Mesenchymal stem cell (in vitro differentiated cells and primary cell): Measurements from ENCODE around the gene CAMTA1.

ENCODE experiments used
- DNase-seq: peaks from one replicate; pipeline ENCODE4 v3.0.0-alpha.2; 2013
- H2AFZ ChIP-seq: one replicate; pipeline ENCODE4 v1.6.1; 2013; ENCODE audit warnings: low read depth, mild to moderate bottlenecking, control low read depth, inconsistent platforms, low read length, moderate library complexity
- H2AK5ac ChIP-seq: 2 replicates; pipeline ENCODE4 v1.6.1; 2013; ENCODE audit warnings: low read length, moderate library complexity, mild to moderate bottlenecking, inconsistent platforms; ENCODE audit not compliant: severe bottlenecking
- H2BK120ac ChIP-seq: one replicate; pipeline ENCODE4 v1.6.1; 2013; ENCODE audit warnings: low read depth, mild to moderate bottlenecking, inconsistent platforms, low read length, moderate library complexity
- H2BK12ac ChIP-seq, 2 experiments: one replicate each; pipeline ENCODE4 v1.6.1; 2013; ENCODE audit warnings: inconsistent platforms in 2 of 2, low read length in 2 of 2, mild to moderate bottlenecking in 2 of 2, moderate library complexity in 2 of 2, control low read depth in 1 of 2
- H2BK15ac ChIP-seq: one replicate; pipeline ENCODE4 v1.6.1; 2013; ENCODE audit warnings: mild to moderate bottlenecking, low read depth, inconsistent platforms; ENCODE audit not compliant: poor library complexity, severe bottlenecking
- H2BK5ac ChIP-seq: 2 replicates; pipeline ENCODE4 v1.6.1; 2013; ENCODE audit warnings: low read depth, mild to moderate bottlenecking, low read length, control low read depth, inconsistent platforms; ENCODE audit not compliant: poor library complexity, severe bottlenecking
- H3K14ac ChIP-seq, 2 experiments: one replicate each; pipeline ENCODE4 v1.6.1; 2013; ENCODE audit warnings: inconsistent platforms in 2 of 2, low read length in 2 of 2, control low read depth in 1 of 2, mild to moderate bottlenecking in 1 of 2, moderate library complexity in 1 of 2
- H3K18ac ChIP-seq, 2 experiments: one replicate each; pipeline ENCODE4 v1.6.1; 2013; ENCODE audit warnings: inconsistent platforms in 2 of 2, low read length in 2 of 2, control low read depth in 1 of 2, low read depth in 1 of 2, mild to moderate bottlenecking in 1 of 2
- H3K23ac ChIP-seq, 2 experiments: one replicate each; pipeline ENCODE4 v1.6.1; 2013; ENCODE audit warnings: inconsistent platforms in 2 of 2, low read length in 2 of 2, mild to moderate bottlenecking in 2 of 2, moderate library complexity in 2 of 2, control low read depth in 1 of 2
- H3K27ac ChIP-seq: 2 replicates; pipeline ENCODE4 v1.5.1; 2013; ENCODE audit warnings: mild to moderate bottlenecking, moderate library complexity, low read length, control low read depth, inconsistent platforms; ENCODE audit not compliant: poor library complexity, severe bottlenecking
- H3K27me3 ChIP-seq, 2 experiments: 2 replicates each; pipeline versions ENCODE4 v1.6.1 to v1.7.0; 2013; ENCODE audit warnings: low read length in 2 of 2, mild to moderate bottlenecking in 2 of 2, moderate library complexity in 2 of 2, control low read depth in 1 of 2, inconsistent platforms in 1 of 2; ENCODE audit not compliant: control insufficient read depth in 1 of 2, insufficient read depth in 1 of 2
- H3K36me3 ChIP-seq, 2 experiments: 2 replicates each; pipeline versions ENCODE4 v1.6.1 to v1.7.0; 2013; ENCODE audit warnings: low read length in 2 of 2, control low read depth in 1 of 2, inconsistent platforms in 1 of 2, low read depth in 1 of 2, mild to moderate bottlenecking in 1 of 2; ENCODE audit not compliant: insufficient read depth in 2 of 2, control insufficient read depth in 1 of 2
- H3K4ac ChIP-seq, 2 experiments: one replicate each; pipeline ENCODE4 v1.6.1; 2013; ENCODE audit warnings: inconsistent platforms in 2 of 2, low read length in 2 of 2, mild to moderate bottlenecking in 2 of 2, moderate library complexity in 2 of 2, control low read depth in 1 of 2, low read depth in 1 of 2
- H3K4me1 ChIP-seq: 2 replicates; pipeline ENCODE4 v1.6.1; 2013; ENCODE audit warnings: low read depth, low read length, control low read depth; ENCODE audit not compliant: control insufficient read depth, insufficient read depth
- H3K4me2 ChIP-seq: 2 replicates; pipeline ENCODE4 v1.6.1; 2013; ENCODE audit warnings: low read length, mild to moderate bottlenecking, inconsistent platforms; ENCODE audit not compliant: poor library complexity, severe bottlenecking
- H3K4me3 ChIP-seq, 2 experiments: 2 replicates each; pipeline versions ENCODE4 v1.5.1 to v1.7.0; 2013; ENCODE audit warnings: low read length in 2 of 2, mild to moderate bottlenecking in 2 of 2, control low read depth in 1 of 2, low read depth in 1 of 2; ENCODE audit not compliant: insufficient read depth in 1 of 2
- H3K79me1 ChIP-seq: replicated peaks from 2 replicates; pipeline ENCODE4 v1.6.1; 2013; ENCODE audit warnings: mild to moderate bottlenecking, control low read depth, low read length, inconsistent platforms; ENCODE audit not compliant: poor library complexity, severe bottlenecking
- H3K9ac ChIP-seq: 2 replicates; pipeline ENCODE4 v1.7.0; 2013; ENCODE audit warnings: mild to moderate bottlenecking, low read length, moderate library complexity
- H3K9me3 ChIP-seq: 2 replicates; pipeline ENCODE4 v1.7.0; 2013; ENCODE audit warnings: mild to moderate bottlenecking, low read length; ENCODE audit not compliant: control insufficient read depth
- H4K8ac ChIP-seq: one replicate; pipeline ENCODE4 v1.6.1; 2013; ENCODE audit warnings: inconsistent platforms, mild to moderate bottlenecking, low read length, moderate library complexity
- H4K91ac ChIP-seq: one replicate; pipeline ENCODE4 v1.6.1; 2013; ENCODE audit warnings: mild to moderate bottlenecking, low read length, inconsistent platforms
- WGBS: methylation state at CpG from one replicate; pipeline ENCODE4 v1.1.7; 2013; ENCODE audit warnings: mixed read lengths; 5-methylcytosine and 5-hydroxymethylcytosine counted together

Gene CAMTA1

DNA sequence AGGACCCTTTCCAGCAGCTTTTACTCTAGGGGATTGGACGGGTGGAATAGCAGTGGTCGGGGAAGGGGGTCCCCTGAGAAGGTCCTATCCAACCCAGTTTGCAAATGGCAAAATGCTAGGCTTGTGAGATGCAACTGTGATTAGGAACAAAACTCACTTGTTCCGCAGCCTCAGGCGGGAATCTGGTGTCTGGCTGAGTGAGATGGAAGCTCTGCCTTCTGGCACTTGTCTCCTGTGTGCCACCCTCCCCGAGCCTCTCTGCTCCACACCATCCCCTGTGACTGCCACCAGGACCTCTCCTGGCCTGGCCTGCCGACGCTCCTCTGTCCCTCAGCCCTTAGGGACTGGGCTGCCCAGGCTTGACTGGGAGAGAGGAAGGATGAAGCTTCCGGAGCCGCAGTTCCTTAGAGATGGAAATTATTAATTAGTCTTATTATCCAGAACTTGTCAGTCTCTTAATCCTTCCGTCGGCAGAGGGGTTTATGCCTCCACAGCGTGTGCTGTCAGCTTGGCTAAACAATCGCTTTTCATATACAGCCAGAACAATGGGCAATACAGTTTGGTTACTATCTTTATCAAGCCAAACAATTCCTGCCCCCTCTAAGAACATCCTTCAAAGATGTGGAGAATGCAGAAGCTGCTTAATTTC lies 693.0 kb downstream of the CAMTA1 start:
- Histone ChIP-seq H2BK120ac (no peak overlapping the region), H2BK12ac (no peak overlapping the region), H3K4ac (no peak overlapping the region), H3K27me3 (peaks cover 0 to 40% of the 10 kb centered on the region in 2 experiments), H2BK15ac (no peak overlapping the region), H3K4me1 (peaks cover 20% of the 10 kb centered on the region), H3K9ac (peak overlapping the region; percentile 61), H3K18ac (no peak overlapping the region), H4K8ac (no peak overlapping the region), H2AK5ac (no peak overlapping the region), H3K79me1 (no peaks in the 10 kb centered on the region), H2AFZ (no peak overlapping the region), H3K4me3 (peak overlapping the region in 1 of 2 experiments; percentile 10), H3K14ac (no peak overlapping the region), H4K91ac (no peak overlapping the region), H3K27ac (no peak overlapping the region), H3K9me3 (no peaks in the 10 kb centered on the region), H3K36me3 (no peaks in the 10 kb centered on the region), H2BK5ac (no peak overlapping the region), H3K23ac (no peak overlapping the region), H3K4me2 (no peak overlapping the region)
- DNase-seq, result no peak
- whole genome bisulfite sequencing, result 79% methylated on average over 11 of the region's 13 CpGs

DNA sequence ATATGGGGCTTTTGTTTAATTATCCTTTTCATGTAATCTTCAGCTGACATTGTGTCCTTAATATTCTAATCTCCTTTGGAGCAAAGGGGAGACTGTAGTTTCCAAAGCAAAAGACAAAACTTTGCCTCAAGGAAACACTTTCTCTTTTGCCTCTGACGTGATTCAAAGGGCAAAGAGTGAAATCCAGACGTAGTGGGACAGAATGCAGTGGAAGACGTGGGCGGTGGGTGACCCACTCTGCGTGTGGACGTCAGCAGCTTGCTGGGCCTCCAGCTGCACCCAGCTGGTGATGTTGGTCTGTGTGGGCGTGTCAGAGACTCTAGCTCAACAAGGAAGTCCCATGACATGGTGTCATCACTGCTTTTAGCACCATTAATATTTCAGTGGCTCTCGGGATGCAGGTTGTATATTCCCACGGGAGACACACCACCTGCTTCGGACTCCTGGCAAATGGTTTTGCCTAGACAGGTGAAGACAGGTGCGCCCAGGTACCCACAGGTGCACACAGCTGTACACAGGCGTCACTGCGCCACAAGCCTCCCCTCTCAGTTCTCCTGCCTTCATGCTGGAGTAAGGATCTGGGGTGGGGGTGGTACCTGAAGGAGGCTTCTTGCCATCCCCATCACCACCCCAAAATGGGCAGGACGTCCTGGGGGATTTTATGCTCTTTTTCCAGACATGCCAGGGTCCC lies 693.7 kb downstream of the CAMTA1 start:
- 55% methylated on average over 14 of the region's 14 CpGs for WGBS
- no peak overlapping the region for H3K27ac ChIP-seq
- no peaks in the 10 kb centered on the region for H3K36me3 ChIP-seq

DNA sequence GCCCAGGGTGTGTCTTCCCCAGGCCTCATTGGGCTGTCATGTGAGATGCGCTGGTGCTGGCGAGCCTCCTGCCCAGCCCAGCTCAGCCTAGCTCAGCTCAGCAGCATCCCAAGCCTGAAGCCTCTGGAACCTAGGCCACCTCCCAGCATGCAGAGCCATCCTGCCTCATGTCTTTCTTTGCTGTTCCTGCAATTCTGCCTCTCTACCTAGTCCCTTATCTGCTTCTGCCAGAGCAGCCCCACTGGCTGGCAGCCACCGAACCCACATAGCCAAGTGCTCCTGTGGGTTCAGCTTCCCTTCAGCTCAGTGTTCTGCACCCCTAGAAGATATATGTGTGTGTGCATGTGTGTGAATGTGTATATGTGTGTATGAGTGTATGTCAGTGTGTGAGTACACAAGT lies 694.3 kb downstream of the CAMTA1 start:
- H3K27me3 ChIP-seq, result peaks cover 0 to 47% of the 10 kb centered on the region in 2 experiments
- H2BK12ac ChIP-seq, result no peak overlapping the region
- H2AK5ac ChIP-seq, result no peak overlapping the region
- H3K14ac ChIP-seq, result no peak overlapping the region
- no peak overlapping the region for H2BK120ac ChIP-seq
- no peaks in the 10 kb centered on the region for H3K36me3 ChIP-seq
- no peak overlapping the region for H3K27ac ChIP-seq
- peaks cover 21% of the 10 kb centered on the region for H3K4me1 ChIP-seq
- H3K18ac ChIP-seq, result no peak overlapping the region
- no peak overlapping the region for H3K23ac ChIP-seq
- H3K79me1 ChIP-seq, result no peaks in the 10 kb centered on the region
- no peak overlapping the region for H2BK5ac ChIP-seq
- H2BK15ac ChIP-seq, result no peak overlapping the region
- peak overlapping the region; percentile 1 for H4K91ac ChIP-seq
- WGBS, result 98% methylated on average over 3 of the region's 3 CpGs
- no peak overlapping the region for H3K4ac ChIP-seq
- H3K4me3 ChIP-seq, result no peak overlapping the region
- no peaks in the 10 kb centered on the region for H3K9me3 ChIP-seq
- H3K9ac ChIP-seq, result no peak overlapping the region
- no peak overlapping the region for H4K8ac ChIP-seq
- H3K4me2 ChIP-seq, result no peak overlapping the region
- no peak for DNase-seq
- H2AFZ ChIP-seq, result no peak overlapping the region

More for the DNA sequence above, 693.7 kb downstream of the CAMTA1 start:
- Histone ChIP-seq H3K4ac (no peak overlapping the region), H4K91ac (peak overlapping the region; percentile 43), H2AK5ac (no peak overlapping the region), H2AFZ (no peak overlapping the region), H4K8ac (no peak overlapping the region), H3K23ac (no peak overlapping the region), H2BK12ac (no peak overlapping the region), H2BK120ac (no peak overlapping the region), H3K9ac (peak overlapping the region; percentile 61), H3K4me3 (peak overlapping the region in 1 of 2 experiments; percentile 10), H3K27me3 (peaks cover 0 to 47% of the 10 kb centered on the region in 2 experiments), H2BK15ac (no peak overlapping the region), H3K18ac (peak overlapping the region in 1 of 2 experiments; percentile 30), H2BK5ac (no peak overlapping the region), H3K79me1 (no peaks in the 10 kb centered on the region), H3K4me1 (peaks cover 23% of the 10 kb centered on the region), H3K14ac (no peak overlapping the region), H3K9me3 (no peaks in the 10 kb centered on the region), H3K4me2 (peak overlapping the region; percentile 30)
- peak; percentile 98 for DNase-seq

DNA sequence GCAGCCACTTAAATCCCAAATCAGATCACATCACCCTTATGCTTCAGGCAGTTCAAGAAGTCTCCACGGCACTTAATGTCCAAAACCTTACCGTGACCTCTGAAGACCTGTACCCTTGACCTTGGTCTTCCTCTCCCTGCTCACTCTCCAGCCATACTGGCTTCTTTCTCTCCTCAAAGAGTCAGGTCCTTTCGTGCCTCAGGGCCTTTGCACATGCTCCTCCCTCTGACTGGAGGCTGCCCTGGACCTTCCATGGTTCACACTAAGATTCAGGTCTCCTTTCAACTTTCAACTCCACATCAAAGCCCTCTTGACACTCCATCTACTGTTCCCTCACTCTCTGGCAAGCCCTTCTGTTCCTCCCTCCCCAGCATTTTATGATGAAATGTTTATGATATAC lies 695.9 kb downstream of the CAMTA1 start:
- no peak overlapping the region for H3K9ac ChIP-seq
- H3K14ac ChIP-seq, result no peak overlapping the region
- H2BK5ac ChIP-seq, result no peak overlapping the region
- no peak overlapping the region for H3K4me3 ChIP-seq
- no peak overlapping the region for H2BK15ac ChIP-seq
- no peak overlapping the region for H3K23ac ChIP-seq
- H4K8ac ChIP-seq, result no peak overlapping the region
- no peak for DNase-seq
- 71% methylated on average over 3 of the region's 3 CpGs for WGBS
- H2BK12ac ChIP-seq, result no peak overlapping the region
- H2AFZ ChIP-seq, result no peak overlapping the region
- no peak overlapping the region for H2AK5ac ChIP-seq
- no peaks in the 10 kb centered on the region for H3K9me3 ChIP-seq
- no peaks in the 10 kb centered on the region for H3K36me3 ChIP-seq
- H3K4me2 ChIP-seq, result no peak overlapping the region
- H2BK120ac ChIP-seq, result no peak overlapping the region
- H3K4ac ChIP-seq, result no peak overlapping the region
- H4K91ac ChIP-seq, result no peak overlapping the region
- H3K79me1 ChIP-seq, result no peaks in the 10 kb centered on the region
- H3K18ac ChIP-seq, result no peak overlapping the region
- peaks cover 0 to 44% of the 10 kb centered on the region in 2 experiments for H3K27me3 ChIP-seq
- no peak overlapping the region for H3K27ac ChIP-seq
- H3K4me1 ChIP-seq, result peaks cover 15% of the 10 kb centered on the region
